Right renal pelvis (tissue), 4 donors: ENCODE measurements around the gene UBE2G2. TPM values are rescaled to one million over a fixed set of nuclear protein-coding genes. Genes with fewer than 3 reads are reported as not detected.

Experiments used
- DNase-seq, 4 donors: peaks; one replicate each; pipeline ENCODE4 v3.0.0-alpha.2; 2013; ENCODE audit warnings: low read depth in 4 of 4, low spot score in 3 of 4, missing footprints in 1 of 4
- polyA plus RNA-seq, 4 donors: library from polyadenylated mRNA; unstranded; fragments of 120-200 nt; gene quantifications; one replicate each; pipeline ENCODE4 v1.2.1, GENCODE V29; 2013; ENCODE audit not compliant: insufficient read length in 4 of 4

Gene UBE2G2
- polyA plus RNA-seq, 4 donors: 76.2 to 97.8 (median 84.2) TPM

DNA sequence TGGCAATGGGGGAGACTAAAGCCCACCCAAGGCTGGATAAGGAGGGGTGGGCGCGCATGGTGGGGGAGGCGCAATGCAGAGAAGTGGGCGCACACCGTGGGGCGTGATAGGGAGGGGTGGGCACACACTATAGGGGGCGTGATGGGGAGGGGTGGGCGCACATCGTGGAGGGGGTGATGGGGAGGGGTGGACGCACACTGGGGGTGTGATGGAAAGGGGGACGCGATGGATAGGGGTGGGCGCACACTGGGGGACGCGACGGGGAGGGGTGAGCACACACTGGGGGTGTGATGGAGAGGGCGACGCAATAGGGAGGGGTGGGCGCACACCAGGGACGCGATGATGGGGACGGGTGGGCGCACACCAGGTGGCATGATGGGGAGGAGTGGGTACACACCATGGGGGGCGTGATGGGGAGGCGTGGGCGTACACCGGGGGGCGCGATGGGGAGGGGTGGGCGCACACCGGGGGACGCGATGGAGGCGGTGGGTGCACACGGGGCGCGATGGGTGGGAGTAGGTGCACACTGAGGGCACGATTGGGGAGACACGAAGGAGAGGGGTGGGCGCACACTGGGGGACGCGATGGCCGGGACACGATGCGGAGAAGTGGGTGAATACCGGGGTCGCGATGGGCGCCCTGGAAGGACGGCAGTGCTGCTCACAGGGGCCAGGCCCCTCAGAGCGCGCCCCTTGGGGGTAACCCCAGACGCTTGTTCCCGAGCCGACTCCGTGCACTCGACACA lies 15.3 kb upstream of the UBE2G2 start:
- no peak for DNase-seq

DNA sequence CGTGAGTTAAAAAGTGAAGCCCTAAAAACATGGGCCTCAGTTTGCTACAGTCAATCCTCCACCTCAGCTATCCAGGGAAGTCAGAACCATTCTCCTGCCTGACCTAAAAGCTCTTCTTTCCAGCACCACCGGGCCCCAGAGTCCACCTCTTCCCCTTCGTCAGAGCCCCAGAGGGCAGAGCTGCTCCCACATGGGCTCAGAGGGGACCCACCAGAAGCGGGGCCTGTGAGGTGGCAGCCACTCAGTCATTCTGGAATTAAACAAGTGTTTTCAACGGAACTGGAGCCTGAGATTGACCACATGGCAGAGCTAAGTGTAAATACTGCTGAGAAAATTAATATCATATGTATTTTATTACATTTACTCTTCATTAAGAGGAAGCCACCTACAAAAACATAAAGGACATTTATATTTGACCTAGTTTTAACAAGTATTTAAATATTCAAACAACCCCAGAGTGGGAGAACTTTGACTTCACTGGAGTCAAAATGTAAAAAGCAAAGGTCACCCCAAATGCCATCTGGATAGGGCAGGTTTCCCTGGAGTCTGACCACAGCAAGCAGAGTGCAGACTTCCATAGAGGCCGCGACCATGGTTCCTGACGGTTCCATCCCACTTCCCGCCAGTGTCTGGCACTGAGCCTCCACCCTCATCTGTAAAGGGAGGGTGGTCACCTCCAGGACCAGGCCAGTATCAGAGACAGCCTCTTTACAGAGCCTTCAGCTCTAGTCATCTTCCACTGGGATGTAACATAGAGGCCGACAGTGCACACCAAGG lies 14.4 kb upstream of the UBE2G2 start:
- no peak for DNase-seq

DNA sequence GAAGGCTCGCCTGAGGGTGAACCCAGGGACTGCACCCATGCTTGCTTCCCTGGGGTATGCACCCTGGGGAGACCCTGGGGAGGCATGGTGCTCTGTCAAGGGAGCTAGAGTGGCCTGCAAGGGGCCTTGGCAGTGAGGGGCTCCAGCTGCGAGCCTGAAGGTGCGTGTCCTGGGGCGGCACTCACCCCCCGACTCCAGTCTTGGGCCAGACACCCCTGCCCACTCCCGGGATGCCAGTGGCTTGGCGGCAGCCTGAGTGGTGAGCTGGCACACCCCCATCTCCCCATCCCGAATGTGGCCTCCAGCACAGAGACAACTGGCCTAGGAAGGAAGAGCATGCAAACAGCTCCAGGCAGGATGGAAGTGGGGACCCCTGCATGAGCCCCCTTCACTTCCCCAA lies 13.6 kb upstream of the UBE2G2 start:
- no peak for DNase-seq

DNA sequence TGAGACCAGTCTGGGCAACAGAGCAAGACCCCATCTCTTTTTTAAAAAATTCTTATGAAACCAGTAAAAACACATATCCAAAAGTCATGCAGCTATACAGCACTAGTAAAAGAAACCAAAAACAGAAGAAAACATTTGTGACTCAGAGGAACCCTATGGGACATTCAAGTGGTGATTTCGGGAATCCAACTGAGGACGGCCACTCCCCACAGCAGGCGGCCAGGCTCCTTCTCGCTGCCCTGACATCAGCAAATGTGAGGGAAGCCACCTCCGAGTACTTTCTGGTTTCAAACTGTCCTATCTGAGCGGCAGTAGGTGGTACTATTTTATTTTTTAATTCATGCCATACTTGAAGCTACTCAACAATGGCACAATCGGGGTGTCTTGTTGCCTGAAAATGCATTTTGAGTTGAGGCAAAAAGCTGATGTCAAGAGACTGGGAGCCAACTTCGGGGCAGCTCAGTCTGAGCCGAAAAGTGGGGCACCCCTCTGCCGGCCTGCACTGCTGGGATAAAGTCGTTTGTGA lies 12.9 kb upstream of the UBE2G2 start:
- DNase-seq: no peak

DNA sequence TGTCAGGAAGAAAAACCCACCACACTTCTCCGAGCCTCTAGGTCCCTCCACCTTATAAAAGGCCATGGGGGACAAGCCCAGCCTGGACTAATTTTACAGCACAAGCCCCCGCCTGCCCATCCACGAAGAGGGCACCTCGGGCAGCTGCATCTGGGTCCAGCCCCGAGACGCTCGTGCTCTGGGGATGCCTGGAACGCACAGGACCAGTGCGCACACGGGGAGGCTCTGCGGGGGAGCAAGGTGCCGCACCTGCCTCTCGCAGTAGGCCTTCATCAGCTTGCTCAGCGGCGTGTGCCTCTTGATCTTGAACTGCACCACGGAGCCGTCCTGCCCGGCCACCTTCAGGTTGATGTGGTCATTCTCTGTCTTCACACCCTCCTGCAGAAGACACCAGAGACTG lies 12.1 kb upstream of the UBE2G2 start:
- no peak for DNase-seq

DNA sequence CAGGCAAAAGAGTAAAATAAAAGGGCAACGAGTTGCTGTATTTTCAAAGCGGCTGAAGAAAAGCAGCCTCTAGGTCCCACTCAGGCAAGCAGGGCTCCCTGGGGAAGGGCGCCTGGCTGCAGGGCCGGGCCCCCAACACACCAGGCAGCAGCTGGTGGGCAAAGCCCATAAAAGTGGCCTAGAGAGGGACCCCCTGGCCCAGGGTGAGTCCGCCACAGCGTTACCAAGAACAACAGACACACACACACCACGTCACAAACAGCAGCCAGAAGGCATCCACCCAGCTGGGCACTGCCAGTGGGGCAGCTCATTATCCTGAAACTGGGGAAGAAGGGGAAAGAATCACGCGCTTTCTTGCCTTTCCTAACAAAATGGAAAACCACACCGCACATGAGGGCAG lies 11.5 kb upstream of the UBE2G2 start:
- DNase-seq: no peak

DNA sequence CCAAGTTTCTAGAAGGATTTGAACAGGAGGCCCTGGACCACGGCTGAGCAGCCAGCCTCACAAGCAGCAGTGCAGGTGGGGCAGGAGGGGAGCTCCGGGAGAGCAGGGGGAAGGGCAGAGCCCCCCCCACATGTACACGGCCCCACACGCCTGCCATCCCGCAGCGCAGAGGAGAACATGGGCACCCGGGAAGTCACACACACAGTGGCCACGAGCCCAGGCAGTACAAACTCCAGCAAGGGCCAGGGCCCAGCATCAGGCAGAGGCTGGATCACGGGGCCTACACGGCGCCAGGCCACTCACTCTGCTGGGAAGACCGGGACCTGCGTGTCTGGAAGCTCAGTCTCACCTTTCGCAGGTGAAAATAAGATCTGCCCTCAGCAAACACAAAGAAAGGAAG lies 11.0 kb upstream of the UBE2G2 start:
- no peak for DNase-seq

DNA sequence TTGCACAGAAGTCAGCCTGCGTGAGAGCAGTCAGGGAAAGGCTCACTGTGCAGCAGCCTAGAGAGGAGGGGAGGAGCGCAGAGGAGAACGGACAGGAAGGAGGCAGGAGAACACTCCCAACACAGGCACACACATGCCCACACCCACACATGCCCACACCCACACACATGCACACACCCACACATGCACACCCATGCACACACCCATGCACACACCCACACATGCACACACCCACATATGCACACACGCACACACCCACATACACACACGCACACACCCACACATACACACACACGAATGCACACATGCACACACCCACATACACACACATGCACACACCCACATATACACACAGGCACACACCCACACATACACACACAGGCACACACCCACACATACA lies 9.2 kb upstream of the UBE2G2 start:
- no peak for DNase-seq

DNA sequence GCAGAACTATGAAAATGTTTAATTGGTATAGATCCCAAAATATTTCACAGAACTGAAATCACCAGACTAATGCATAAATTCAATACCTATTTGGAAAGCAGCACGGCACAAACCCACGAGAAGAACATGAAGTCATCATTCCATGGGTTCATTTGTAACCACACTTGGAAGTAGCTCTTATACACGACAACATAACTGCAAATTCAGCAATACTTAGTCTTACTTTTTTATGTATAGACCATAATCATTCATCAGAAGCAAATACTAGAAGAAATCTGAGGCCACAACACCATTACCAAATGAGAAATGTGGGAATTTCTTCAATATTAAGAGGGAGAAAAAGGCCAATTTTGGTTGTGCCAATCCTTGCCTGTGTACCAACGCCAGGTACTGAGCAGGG lies 4.2 kb upstream of the UBE2G2 start:
- no peak for DNase-seq

DNA sequence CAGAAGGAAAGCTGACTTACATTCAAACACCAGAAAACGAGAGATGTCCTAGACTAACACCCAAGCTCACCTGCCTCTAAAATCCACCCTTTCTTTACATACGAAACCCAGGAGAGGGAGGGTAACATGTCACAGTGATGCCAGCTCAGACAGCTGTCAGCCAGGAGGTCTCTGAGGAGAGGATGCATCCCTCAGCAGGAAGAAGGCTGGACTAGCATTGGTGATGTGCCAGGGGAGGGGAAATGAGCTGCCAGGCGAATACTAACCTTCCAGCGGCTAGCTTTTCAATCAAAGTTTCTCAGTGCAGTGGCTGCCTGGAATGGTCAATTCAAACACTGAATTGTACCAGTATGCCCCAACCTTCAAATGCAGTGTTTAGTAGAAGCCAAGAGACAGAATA lies 3.6 kb upstream of the UBE2G2 start:
- no peak for DNase-seq

DNA sequence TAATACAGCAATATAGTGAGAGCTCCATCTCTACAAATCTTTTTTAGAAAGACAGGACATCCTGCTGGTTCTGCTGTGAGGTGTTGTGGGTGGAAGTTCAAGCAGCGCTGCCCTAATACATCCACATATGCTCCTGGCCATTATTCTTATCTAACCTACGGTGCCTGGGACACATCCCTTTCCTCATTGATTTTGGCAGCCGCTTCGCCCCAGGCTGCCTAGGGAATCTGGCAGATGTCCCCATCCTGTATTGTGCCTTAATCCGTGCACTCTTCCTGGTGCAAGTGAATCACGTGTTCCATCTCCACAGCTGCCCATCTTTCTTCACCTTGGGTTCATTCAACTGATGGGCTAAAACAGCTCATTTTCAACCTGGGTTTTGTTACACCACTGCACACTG lies 3.1 kb upstream of the UBE2G2 start:
- DNase-seq: no peak

DNA sequence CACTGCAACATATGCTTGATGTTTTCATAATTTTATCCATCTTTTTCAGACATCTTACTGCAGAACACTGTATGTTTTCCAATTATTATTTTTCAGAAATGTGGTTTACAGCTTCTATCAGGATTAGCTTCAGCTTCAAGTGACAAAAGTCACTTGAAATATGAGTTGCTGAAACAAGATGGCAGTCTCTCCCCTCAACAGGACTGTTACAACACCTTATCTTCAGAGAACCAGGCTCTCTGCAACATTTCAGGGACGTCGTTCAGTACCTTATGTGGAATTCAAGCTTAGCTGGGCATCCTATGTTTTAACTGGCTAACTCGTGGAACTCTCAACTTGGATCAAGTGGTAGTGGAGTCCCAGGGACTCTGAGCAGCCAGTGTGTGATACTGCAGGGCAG lies 2.0 kb upstream of the UBE2G2 start:
- no peak for DNase-seq

DNA sequence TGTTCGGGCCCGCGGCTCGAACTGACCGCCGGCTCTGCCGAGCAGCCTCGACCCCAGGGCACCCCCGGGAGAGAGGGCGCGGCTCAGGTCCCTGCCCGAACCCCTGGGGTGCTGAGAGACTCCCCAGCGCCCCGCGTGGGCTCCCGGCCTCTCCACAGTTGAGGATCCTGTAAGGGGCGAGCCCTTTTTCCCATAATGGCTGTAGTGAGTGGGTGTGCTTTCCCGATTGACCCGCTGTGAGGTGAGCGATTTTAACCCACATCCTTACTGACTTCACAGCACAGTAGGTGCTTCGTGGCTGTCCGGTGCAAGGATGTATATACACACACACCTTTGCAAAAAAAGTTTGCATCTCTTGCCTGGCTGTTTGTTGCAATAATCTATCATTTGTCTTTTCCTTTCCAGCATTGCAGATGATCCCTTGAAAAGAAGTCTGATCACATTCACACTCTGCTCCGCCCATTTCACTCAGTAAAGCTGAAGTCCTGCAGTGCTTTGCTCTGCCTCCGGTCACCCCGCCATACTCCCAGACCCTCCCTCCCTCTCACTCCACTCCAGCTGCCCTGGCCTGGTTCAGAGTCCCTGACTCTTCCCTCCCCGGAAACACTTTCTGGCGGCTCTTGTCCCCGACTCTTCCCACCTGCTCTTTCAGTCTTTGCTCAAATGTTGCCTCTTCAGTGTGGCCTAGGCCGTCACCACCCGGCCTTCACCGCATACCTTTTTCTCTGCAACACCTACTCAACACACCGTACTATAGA lies 955 bp upstream of the UBE2G2 start:
- DNase-seq: no peak

DNA sequence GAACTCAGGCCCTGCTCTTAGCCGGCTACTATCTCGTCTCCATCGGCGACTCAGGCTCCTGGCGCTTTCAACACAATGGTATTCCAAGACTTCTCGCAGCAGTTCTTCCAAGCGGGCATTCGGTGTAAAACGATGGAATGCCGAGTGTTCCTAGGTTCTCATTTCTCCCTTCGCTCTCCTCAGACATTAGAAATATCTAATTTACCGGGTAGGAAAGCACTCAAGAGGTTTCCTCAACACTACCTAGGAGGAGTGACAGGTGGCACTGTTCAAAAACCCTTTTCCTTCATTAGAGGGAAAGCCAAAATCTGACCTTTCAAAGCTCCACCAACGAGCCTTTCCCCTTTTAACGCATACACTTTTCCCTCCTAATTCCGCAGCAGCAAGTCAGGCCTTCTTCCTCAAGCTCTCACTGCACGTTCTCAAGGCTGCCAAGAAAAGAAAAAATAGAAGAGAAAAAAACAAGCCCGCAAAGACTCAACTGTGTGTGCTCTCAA lies 601 bp downstream of the UBE2G2 start:
- no peak for DNase-seq

DNA sequence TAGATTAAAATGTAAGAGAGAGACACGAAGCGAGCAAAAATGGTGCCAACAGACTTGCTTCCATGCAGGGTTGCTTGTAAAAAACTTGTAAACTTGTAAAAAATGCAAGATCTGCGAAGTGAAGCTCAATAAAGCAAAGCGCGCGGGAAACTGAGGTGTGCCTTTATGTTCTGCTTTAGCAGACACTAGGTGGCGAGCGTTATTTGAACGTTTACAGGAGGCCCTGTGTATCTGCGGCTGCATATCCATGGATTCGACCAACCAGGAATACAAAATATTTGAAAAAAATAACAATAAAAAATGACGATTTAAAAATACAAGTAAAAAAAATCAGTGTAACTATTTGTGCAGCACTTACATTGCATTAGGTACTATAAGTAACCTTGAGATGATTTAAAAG lies 1.5 kb downstream of the UBE2G2 start:
- no peak for DNase-seq

DNA sequence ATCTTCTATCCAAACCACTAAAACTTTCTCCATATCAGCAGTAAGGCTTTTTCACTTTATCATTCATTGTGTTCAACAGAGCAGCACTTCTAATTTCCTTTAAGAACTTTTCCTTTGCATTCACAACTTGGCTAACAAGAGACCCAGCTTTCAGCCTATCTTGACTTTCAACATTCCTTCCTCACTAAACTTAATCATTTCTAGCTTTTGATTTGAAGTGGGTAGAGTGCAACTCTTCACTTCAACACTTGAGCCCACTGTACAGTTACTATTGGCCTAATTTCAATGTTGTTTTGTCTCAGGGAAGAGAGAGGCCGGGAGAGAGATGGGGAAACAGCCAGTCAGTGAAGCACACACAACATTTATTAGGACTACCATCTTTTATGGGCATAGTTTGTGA lies 2.0 kb downstream of the UBE2G2 start:
- no peak for DNase-seq

DNA sequence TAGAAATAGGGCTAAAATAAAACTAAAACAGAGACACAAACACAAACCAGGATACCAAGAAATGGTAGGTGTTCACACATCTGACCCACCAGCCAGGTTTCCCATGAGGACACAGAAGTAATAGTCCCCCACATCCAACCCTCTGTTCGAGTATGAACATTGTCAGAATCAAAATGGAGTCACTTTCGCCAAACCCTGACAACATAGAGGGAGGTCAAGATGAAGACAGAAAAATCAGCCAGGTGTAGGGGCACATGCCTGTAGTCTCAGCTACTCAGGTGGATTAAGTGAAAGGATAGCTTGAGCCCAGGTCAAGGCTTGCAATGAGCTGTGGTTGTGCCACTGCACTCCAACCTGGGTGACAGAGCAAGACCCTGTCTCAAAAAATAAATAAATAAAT lies 3.8 kb downstream of the UBE2G2 start:
- DNase-seq: no peak

DNA sequence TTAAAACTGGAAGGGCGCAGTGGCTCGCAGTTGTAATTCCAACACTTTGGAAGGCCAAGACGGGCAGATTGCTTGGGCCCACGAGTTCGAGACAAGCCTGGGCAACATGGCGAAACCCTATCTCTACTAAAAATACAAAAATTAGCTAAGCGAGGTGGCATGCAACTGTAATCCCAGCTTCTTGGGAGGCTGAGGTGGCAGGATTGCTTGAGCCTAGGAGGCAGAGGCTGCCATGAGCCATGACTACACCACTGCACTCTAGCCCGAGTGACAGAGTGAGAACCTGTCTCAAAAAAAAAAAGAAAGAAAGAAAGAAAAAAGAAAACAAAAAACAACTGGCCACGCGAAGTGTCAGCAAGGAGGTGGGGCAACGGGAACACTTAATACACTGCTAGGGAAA lies 6.3 kb downstream of the UBE2G2 start:
- DNase-seq: no peak

DNA sequence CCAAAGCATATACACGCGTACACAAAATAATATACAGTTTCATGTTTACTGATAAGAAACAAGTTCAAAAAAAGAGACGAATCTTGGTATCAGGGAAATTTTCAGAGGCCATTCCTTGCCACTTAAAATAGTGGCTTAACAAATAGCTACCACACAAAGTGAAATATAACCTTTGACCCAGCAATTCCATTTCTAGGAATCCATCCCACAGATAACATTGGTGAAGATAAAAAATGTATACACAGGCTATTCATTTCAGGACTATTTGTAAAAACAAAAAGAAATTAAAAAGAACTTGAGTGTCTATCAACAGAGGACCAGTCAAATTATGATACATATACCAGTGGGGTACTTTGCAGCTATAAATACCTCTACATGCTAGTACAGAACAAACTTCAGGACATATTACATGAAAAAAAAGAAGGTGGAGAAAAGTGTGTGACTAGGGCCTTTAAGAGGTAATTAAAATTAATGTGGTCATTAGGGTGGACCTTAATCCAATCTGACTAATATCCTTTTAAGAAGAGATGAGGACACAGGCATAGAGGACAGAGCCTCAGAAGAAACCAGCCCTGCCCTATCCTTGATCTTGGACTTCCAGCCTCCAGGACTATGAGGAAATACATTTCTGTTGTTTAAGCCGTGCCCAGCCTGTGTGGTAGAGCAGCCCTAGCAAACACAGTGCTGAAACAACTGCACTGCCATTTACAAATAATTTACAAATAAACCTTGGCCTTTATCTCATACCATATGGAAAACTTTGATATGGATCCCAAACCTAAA lies 7.8 kb downstream of the UBE2G2 start:
- no peak for DNase-seq
